Upper lobe of left lung (tissue), 6 donors: ENCODE measurements around the gene NR3C2. TPM values are rescaled to one million over a fixed set of nuclear protein-coding genes. Genes with fewer than 3 reads are reported as not detected.
A peak's percentile ranks its signal among the peaks of the same experiment; 100 is the strongest.

ENCODE experiments used
- ATAC-seq, 2 donors: fragments of 200-7000 bp; cut with Tn5 transposase; one replicate each; pipeline ENCODE4 v1.9.1; 2022; ENCODE audit warnings: mild to moderate bottlenecking in 2 of 2, moderate library complexity in 2 of 2; ENCODE audit not compliant: low FRiP score in 2 of 2
- DNase-seq, 2 donors: peaks; one replicate each; pipeline ENCODE4 v3.0.0-alpha.2; 2019 to 2020
- H3K27ac ChIP-seq, 4 donors: fragments of 200-600 bp; sonication (generic); one replicate each; pipeline ENCODE4 v1.5.1; 2016 to 2019
- H3K27me3 ChIP-seq, 4 donors: fragments of 200-600 bp; sonication (generic); one replicate each; pipeline ENCODE4 v1.5.1; 2017 to 2019
- H3K36me3 ChIP-seq, 4 donors: fragments of 200-600 bp; sonication (generic); one replicate each; pipeline ENCODE4 v1.5.1; 2016 to 2019
- H3K4me1 ChIP-seq, 4 donors: fragments of 200-600 bp; sonication (generic); one replicate each; pipeline ENCODE4 v1.5.1; 2018 to 2019
- H3K4me3 ChIP-seq, 4 donors: fragments of 200-600 bp; sonication (generic); one replicate each; pipeline ENCODE4 v1.5.1; 2017 to 2019; ENCODE audit warnings: mild to moderate bottlenecking in 2 of 4, moderate library complexity in 1 of 4
- H3K9me3 ChIP-seq, 4 donors: fragments of 200-600 bp; sonication (generic); one replicate each; pipeline ENCODE4 v1.5.1; 2018 to 2019
- EP300 ChIP-seq, 4 donors: sonication (generic); formaldehyde crosslinking; IDR thresholded peaks; one replicate each; pipeline ENCODE4 v1.5.1; 2017; ENCODE audit warnings: antibody characterized with exemption in 4 of 4, control low read depth in 2 of 4
- POLR2A ChIP-seq, 4 donors: fragments of 450-650 bp; IDR thresholded peaks; one replicate each; pipeline ENCODE4 v1.5.1; 2016 to 2017; ENCODE audit warnings: antibody characterized with exemption in 4 of 4, mild to moderate bottlenecking in 2 of 4
- POLR2AphosphoS5 ChIP-seq, 2 donors: sonication (generic); formaldehyde crosslinking; IDR thresholded peaks; one replicate each; pipeline ENCODE4 v1.5.1; 2017; ENCODE audit warnings: antibody characterized with exemption in 2 of 2
- WGBS, 2 donors: methylation state at CpG; one replicate each; pipeline ENCODE4 v1.1.5; 2017 to 2018; 5-methylcytosine and 5-hydroxymethylcytosine counted together
- total RNA-seq, 6 donors: library from RNA; depleted of rRNA in 4 of 6; stranded (reverse); fragments of >200 nt in 4 of 6; gene quantifications; one replicate each; pipeline versions ENCODE4 v1.1.0 to v1.2.1, GENCODE V29; 2016 to 2021
- TF ChIP-seq, protein P1 (sequence below), 6 experiments: fragments of 450-650 bp in 4 of 6; fragments of 200-600 bp in 2 of 6; sonication (generic) in 2 of 6; IDR thresholded peaks; one replicate each; pipeline ENCODE4 v1.5.1; 2016 to 2019; ENCODE audit warnings: antibody characterized with exemption in 6 of 6
- donor health status: DM: no; HTN: no; CAD: no; lungs with moderate emphysema.
- donor health status: DM: no; HTN: yes; CAD: no; lungs with severe emphysema.

The NR3C2 gene
- total RNA-seq, 6 donors from 2014 or later = 10.3 to 39.8 (median 23.7) TPM

DNA sequence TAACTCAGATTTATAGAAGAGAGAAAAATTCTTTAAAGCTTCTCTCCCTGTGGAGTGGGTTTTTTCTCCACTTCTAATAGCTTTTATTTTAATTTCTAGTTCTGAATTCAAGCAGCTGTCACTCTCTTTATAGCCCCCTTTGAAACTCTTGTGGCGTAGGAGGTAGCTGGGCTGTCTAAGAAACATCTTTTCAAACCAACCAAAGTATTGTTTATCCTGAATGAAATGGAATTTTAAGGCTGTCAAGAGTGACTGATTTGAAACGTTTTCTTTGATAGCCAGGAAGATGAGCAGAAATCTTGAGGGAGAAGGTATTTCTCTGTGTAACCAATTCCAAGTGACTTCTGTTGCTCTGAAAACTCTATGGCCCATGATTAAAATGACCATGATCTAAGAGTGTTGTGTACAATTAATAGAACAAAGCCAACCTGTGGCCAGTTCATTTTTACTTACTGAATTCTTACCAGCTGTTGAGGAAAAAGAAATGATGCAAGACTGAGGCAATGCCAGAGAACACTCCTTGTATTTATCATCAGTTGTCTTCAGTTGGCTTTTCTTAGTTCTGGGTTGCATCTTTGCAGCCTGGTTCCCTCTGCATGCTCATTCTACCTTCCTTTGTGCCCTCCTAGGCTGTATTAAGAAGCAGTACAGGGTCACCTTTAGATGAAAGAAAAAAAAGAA, 411.9 kb downstream of the NR3C2 start:
- no peaks in the 10 kb centered on the region for H3K27me3 ChIP-seq
- ATAC-seq (peak in 1 of 2 donors; percentile 57), DNase-seq (no peak)
- TF ChIP-seq EP300 (IDR thresholded peaks at IDR 0.05) (no peak), POLR2AphosphoS5 (IDR thresholded peaks at IDR 0.05) (no peak), POLR2A (IDR thresholded peaks at IDR 0.05) (no peak)
- TF ChIP-seq, protein P1, sequence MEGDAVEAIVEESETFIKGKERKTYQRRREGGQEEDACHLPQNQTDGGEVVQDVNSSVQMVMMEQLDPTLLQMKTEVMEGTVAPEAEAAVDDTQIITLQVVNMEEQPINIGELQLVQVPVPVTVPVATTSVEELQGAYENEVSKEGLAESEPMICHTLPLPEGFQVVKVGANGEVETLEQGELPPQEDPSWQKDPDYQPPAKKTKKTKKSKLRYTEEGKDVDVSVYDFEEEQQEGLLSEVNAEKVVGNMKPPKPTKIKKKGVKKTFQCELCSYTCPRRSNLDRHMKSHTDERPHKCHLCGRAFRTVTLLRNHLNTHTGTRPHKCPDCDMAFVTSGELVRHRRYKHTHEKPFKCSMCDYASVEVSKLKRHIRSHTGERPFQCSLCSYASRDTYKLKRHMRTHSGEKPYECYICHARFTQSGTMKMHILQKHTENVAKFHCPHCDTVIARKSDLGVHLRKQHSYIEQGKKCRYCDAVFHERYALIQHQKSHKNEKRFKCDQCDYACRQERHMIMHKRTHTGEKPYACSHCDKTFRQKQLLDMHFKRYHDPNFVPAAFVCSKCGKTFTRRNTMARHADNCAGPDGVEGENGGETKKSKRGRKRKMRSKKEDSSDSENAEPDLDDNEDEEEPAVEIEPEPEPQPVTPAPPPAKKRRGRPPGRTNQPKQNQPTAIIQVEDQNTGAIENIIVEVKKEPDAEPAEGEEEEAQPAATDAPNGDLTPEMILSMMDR (IDR thresholded peaks at IDR 0.05) = no peak
- no peak overlapping the region for H3K27ac ChIP-seq
- no peaks in the 10 kb centered on the region for H3K9me3 ChIP-seq
- 69 to 74% methylated on average over 2 of the region's 2 CpGs for whole genome bisulfite sequencing, 2 donors
- no peak overlapping the region for H3K4me3 ChIP-seq
- no peaks in the 10 kb centered on the region for H3K36me3 ChIP-seq
- no peaks in the 10 kb centered on the region for H3K4me1 ChIP-seq

DNA sequence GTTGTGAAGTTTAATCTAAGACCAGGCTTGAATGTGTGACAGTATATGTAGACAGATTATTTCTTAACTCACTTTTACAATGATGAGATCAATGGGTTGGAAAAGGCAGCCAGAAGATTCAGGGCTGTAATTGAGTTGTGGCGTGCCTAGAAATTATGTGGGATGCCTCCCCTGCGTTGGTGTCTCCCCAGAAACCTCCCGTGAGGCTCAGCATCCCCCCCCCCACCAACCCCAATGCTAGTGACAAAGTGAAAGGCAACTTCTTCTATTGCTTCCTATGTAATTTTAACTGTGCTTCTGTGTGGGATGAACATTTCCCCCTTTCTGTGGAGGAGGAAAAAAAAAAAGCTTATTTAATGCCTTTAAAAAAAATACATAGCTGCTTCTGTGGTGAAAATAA, 412.4 kb downstream of the NR3C2 start:
- DNase-seq (no peak), ATAC-seq (no peak)
- Histone ChIP-seq H3K27me3 (no peaks in the 10 kb centered on the region), H3K27ac (no peak overlapping the region), H3K4me3 (no peak overlapping the region), H3K36me3 (no peaks in the 10 kb centered on the region), H3K9me3 (no peaks in the 10 kb centered on the region), H3K4me1 (no peaks in the 10 kb centered on the region)
- 80 to 85% methylated on average over 3 of the region's 3 CpGs for WGBS, 2 donors
- TF ChIP-seq POLR2AphosphoS5 (IDR thresholded peaks at IDR 0.05) (no peak), EP300 (IDR thresholded peaks at IDR 0.05) (no peak), POLR2A (IDR thresholded peaks at IDR 0.05) (no peak)
- TF ChIP-seq, protein P1 (IDR thresholded peaks at IDR 0.05) = no peak
